Body of pancreas (tissue), 4 donors: ENCODE results near the gene PLXNA1.

ENCODE experiments used
- CTCF ChIP-seq, 7 experiments: fragments of 450-650 bp in 4 of 7; fragments of 200-600 bp in 3 of 7; sonication (generic) in 3 of 7; IDR thresholded peaks; one replicate each; pipeline ENCODE4 v1.5.1; 2016 to 2019; ENCODE audit warnings: antibody characterized with exemption in 7 of 7
- POLR2A ChIP-seq, 3 donors: fragments of 450-650 bp; IDR thresholded peaks; one replicate each; pipeline ENCODE4 v1.6.1; 2016; ENCODE audit warnings: antibody characterized with exemption in 3 of 3, mild to moderate bottlenecking in 2 of 3

- TF ChIP-seq POLR2A (IDR thresholded peaks at IDR 0.05), result no peak
- TF ChIP-seq CTCF (IDR thresholded peaks at IDR 0.05), result no peak
Observed at GRCh38 chr3:126984391-126985131, 1.6 kb downstream of the PLXNA1 start.
